ENCODE data around the gene CPT1B.

- no peak for TF ChIP-seq CTCF (conservative IDR thresholded peaks at IDR 0.05 in 1 of 2, IDR thresholded peaks at IDR 0.05 in 1 of 2; ENCODE audit: extremely low read depth in 1 of 2, insufficient read depth in 1 of 2, low read depth in 1 of 2, low read length in 2 of 2)
- no peak for TF ChIP-seq EZH2 (IDR thresholded peaks at IDR 0.05; ENCODE audit: borderline replicate concordance, low read length)
Measured at GRCh38 chr22:50602338-50602700, 24.1 kb upstream of the CPT1B start.
